ENCODE data around the gene HS3ST5. TPM values are rescaled to one million over a fixed set of nuclear protein-coding genes. Genes with fewer than 3 reads are reported as not detected.

Gene HS3ST5
- total RNA-seq, 4 donors from 2014 or later: not detected

- DNase-seq (ENCODE audit: low spot score in 2 of 2): no peak
- no peak overlapping the region for H3K4me3 ChIP-seq (ENCODE audit: low read depth, poor library complexity, severe bottlenecking)
- intact Hi-C loops (cut with DNase I; ENCODE audit: low total_unique reads): no loop called here
- TF ChIP-seq POLR2A (IDR thresholded peaks at IDR 0.05): no peak
- TF ChIP-seq CTCF (IDR thresholded peaks at IDR 0.05): no peak
- 69 to 84% methylated on average over 1 of the region's 1 CpG for WGBS, 2 donors
Measured at GRCh38 chr6:114344971-114345275, 2.1 kb upstream of the HS3ST5 start.

GRCh38 chr6:114344246-114344970, 1.6 kb upstream of the HS3ST5 start:
- DNase-seq (ENCODE audit: low spot score in 2 of 2): no peak
- WGBS, 2 donors: 48 to 57% methylated on average over 3 of the region's 3 CpGs
- H3K4me3 ChIP-seq (ENCODE audit: low read depth, poor library complexity, severe bottlenecking): no peak overlapping the region
- TF ChIP-seq CTCF (IDR thresholded peaks at IDR 0.05) (no peak), POLR2A (IDR thresholded peaks at IDR 0.05) (no peak)
- intact Hi-C loops (cut with DNase I; ENCODE audit: low total_unique reads): no loop called here

- DNase-seq (ENCODE audit: low spot score in 2 of 2): no peak
- intact Hi-C loops (cut with DNase I; ENCODE audit: low total_unique reads): no loop called here
- H3K4me3 ChIP-seq (ENCODE audit: low read depth, poor library complexity, severe bottlenecking): no peak overlapping the region
- no peak for TF ChIP-seq CTCF (IDR thresholded peaks at IDR 0.05)
- no peak for TF ChIP-seq POLR2A (IDR thresholded peaks at IDR 0.05)
- WGBS, 2 donors: 11 to 12% methylated on average over 2 of the region's 2 CpGs
Measured at GRCh38 chr6:114343782-114344144, 940 bp upstream of the HS3ST5 start.

- peak in 1 of 2 donors; percentile 82 for DNase-seq (ENCODE audit: low spot score in 2 of 2)
- H3K4me3 ChIP-seq (ENCODE audit: low read depth, poor library complexity, severe bottlenecking): peak overlapping the region; percentile 1
- intact Hi-C loops (cut with DNase I; ENCODE audit: low total_unique reads): no loop called here
- WGBS, 2 donors: 1% methylated on average over 42 to 59 of the region's 92 CpGs
- TF ChIP-seq POLR2A (IDR thresholded peaks at IDR 0.05) (no peak), CTCF (IDR thresholded peaks at IDR 0.05) (no peak)
Measured at GRCh38 chr6:114342086-114342825, 567 bp downstream of the HS3ST5 start.

- TF ChIP-seq POLR2A (IDR thresholded peaks at IDR 0.05) (no peak), CTCF (IDR thresholded peaks at IDR 0.05) (no peak)
- intact Hi-C loops (cut with DNase I; ENCODE audit: low total_unique reads): no loop called here
- 18 to 20% methylated on average over 1 of the region's 1 CpG for WGBS, 2 donors
- no peak for DNase-seq (ENCODE audit: low spot score in 2 of 2)
- no peak overlapping the region for H3K4me3 ChIP-seq (ENCODE audit: low read depth, poor library complexity, severe bottlenecking)
Measured at GRCh38 chr6:114339706-114340105, 3.1 kb downstream of the HS3ST5 start.
